IMR-90 (cell line): ENCODE results near the gene SLC48A1.

Experiments
- POLR2A ChIP-seq: IDR thresholded peaks from 2 replicates; pipeline ENCODE4 v1.6.1; 2012; ENCODE audit warnings: mild to moderate bottlenecking, low read depth, low read length
- RAD21 ChIP-seq: IDR thresholded peaks from 2 replicates; pipeline ENCODE4 v1.6.1; 2012; ENCODE audit warnings: low read length, improper control_type of control experiment
- TF ChIP-seq, protein P1 (sequence below): conservative IDR thresholded peaks from 2 replicates; pipeline ENCODE4 v1.5.1; 2012; ENCODE audit warnings: mild to moderate bottlenecking, low read depth, low read length, improper control_type of control experiment

DNA sequence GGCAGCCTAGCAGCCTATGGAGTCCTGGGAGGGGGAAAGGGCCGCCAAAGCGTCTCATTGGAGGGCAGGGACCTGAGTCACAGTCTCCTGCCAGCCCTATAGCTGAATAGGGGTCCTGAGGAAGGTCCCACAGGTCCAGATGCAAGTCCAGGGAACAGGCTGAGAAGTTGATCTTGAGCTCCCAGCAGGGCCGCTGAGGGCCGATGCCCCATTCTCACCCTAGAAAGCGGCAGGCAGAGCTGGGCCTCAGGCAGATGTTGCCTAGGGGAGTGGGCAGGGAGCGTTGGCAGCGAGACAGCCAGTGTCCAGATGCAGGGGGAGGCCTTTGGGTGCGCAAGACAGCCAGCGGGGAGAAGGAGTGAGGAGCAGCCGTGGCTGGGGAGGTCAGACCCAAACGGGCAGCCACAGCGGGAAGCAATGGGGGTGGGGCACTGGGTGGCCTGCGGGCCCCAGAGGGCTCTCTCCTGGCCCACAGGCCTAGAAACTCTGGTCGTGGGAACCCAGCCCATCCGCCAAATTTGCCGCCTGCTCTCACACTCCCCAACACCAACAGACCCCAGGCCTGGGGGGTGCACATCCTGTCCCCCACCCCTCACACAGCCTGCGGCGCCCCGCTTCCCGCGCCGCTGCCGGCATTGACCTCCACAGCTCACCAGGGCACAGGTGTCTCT, 45.6 kb downstream of the SLC48A1 start:
- TF ChIP-seq, protein P1, sequence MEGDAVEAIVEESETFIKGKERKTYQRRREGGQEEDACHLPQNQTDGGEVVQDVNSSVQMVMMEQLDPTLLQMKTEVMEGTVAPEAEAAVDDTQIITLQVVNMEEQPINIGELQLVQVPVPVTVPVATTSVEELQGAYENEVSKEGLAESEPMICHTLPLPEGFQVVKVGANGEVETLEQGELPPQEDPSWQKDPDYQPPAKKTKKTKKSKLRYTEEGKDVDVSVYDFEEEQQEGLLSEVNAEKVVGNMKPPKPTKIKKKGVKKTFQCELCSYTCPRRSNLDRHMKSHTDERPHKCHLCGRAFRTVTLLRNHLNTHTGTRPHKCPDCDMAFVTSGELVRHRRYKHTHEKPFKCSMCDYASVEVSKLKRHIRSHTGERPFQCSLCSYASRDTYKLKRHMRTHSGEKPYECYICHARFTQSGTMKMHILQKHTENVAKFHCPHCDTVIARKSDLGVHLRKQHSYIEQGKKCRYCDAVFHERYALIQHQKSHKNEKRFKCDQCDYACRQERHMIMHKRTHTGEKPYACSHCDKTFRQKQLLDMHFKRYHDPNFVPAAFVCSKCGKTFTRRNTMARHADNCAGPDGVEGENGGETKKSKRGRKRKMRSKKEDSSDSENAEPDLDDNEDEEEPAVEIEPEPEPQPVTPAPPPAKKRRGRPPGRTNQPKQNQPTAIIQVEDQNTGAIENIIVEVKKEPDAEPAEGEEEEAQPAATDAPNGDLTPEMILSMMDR: no peak
- TF ChIP-seq RAD21: no peak
- no peak for TF ChIP-seq POLR2A
